NCI-H2081 (cell line): ENCODE data around the gene SSH2.
"Not testable (repeated sequence)": the region's sequence is repeated elsewhere in the genome, so short reads cannot be mapped to it uniquely, and the experiment has no call there.

Source experiments
- DNase-seq, 2 experiments: peaks; one replicate each; lab custom pipeline; 2025; lab: John Stamatoyannopoulos, UW

The SSH2 gene

GRCh38 chr17:29835435-29836351 is 94.3 kb downstream of the SSH2 start:
- DNase-seq: no peak

- DNase-seq: no peak
Measured at GRCh38 chr17:29833801-29834200, 96.2 kb downstream of the SSH2 start.

GRCh38 chr17:29828676-29829284 is 101.2 kb downstream of the SSH2 start:
- peak in 1 of 2 experiments; percentile 26 for DNase-seq

- no peak for DNase-seq
Measured at GRCh38 chr17:29827179-29827578, 102.8 kb downstream of the SSH2 start.

- no peak for DNase-seq
Measured at GRCh38 chr17:29826114-29826692, 103.8 kb downstream of the SSH2 start.

- no peak for DNase-seq
Measured at GRCh38 chr17:29825604-29826003, 104.4 kb downstream of the SSH2 start.

GRCh38 chr17:29821897-29822296 is 108.1 kb downstream of the SSH2 start:
- DNase-seq: no peak

- no peak for DNase-seq
Measured at GRCh38 chr17:29820425-29820824, 109.6 kb downstream of the SSH2 start.

GRCh38 chr17:29807520-29808361 is 122.3 kb downstream of the SSH2 start:
- DNase-seq: peak; percentile 17 to 34

- no peak for DNase-seq
Measured at GRCh38 chr17:29802246-29802645, 127.8 kb downstream of the SSH2 start.

- no peak for DNase-seq
Measured at GRCh38 chr17:29800457-29800856, 129.6 kb downstream of the SSH2 start.

- DNase-seq: no peak
Measured at GRCh38 chr17:29796652-29797051, 133.4 kb downstream of the SSH2 start.

GRCh38 chr17:29793501-29793900 is 136.5 kb downstream of the SSH2 start:
- no peak for DNase-seq

- no peak for DNase-seq
Measured at GRCh38 chr17:29791336-29792080, 138.5 kb downstream of the SSH2 start.

- no peak for DNase-seq
Measured at GRCh38 chr17:29789196-29790170, 140.5 kb downstream of the SSH2 start.

- DNase-seq: no peak
Measured at GRCh38 chr17:29787995-29788394, 142.0 kb downstream of the SSH2 start.

- DNase-seq: no peak
Measured at GRCh38 chr17:29782917-29783316, 147.1 kb downstream of the SSH2 start.

- DNase-seq: not testable (repeated sequence)
Measured at GRCh38 chr17:29779812-29780190, 150.2 kb downstream of the SSH2 start.

- peak; percentile 21 to 29 for DNase-seq
Measured at GRCh38 chr17:29778956-29779811, 150.8 kb downstream of the SSH2 start.
